Thymus (tissue), 11 donors: ENCODE data around the gene KCP. TPM values are rescaled to one million over a fixed set of nuclear protein-coding genes. Genes with fewer than 3 reads are reported as not detected.

Experiments
- DNase-seq, 9 donors: peaks; one replicate each; pipeline ENCODE4 v3.0.0-alpha.2; 2013; ENCODE audit warnings: low spot score in 9 of 9, low read depth in 6 of 9, missing footprints in 1 of 9
- H3K27ac ChIP-seq, 2 donors: one replicate each; pipeline ENCODE4 v1.5.1; 2013; ENCODE audit warnings: control low read depth in 1 of 2, low read depth in 1 of 2, low read length in 1 of 2, mild to moderate bottlenecking in 1 of 2, moderate library complexity in 1 of 2
- H3K27me3 ChIP-seq, 2 donors: one replicate each; pipeline ENCODE4 v1.5.1; 2013; ENCODE audit warnings: low read length in 1 of 2; ENCODE audit not compliant: control insufficient read depth in 2 of 2, insufficient read depth in 1 of 2
- H3K36me3 ChIP-seq, 2 donors: one replicate each; pipeline ENCODE4 v1.5.1; 2013; ENCODE audit warnings: low read length in 1 of 2, mild to moderate bottlenecking in 1 of 2, moderate library complexity in 1 of 2; ENCODE audit not compliant: control insufficient read depth in 2 of 2, insufficient read depth in 2 of 2
- H3K4me1 ChIP-seq, 2 donors: one replicate each; pipeline ENCODE4 v1.5.1; 2013; ENCODE audit warnings: low read length in 2 of 2; ENCODE audit not compliant: control insufficient read depth in 2 of 2, insufficient read depth in 2 of 2
- H3K4me3 ChIP-seq, 2 donors: one replicate each; pipeline ENCODE4 v1.5.1; 2013; ENCODE audit warnings: low read length in 2 of 2, control low read depth in 1 of 2, mild to moderate bottlenecking in 1 of 2
- H3K9me3 ChIP-seq, 2 donors: one replicate each; pipeline ENCODE4 v1.5.1; 2013; ENCODE audit warnings: low read length in 1 of 2, mild to moderate bottlenecking in 1 of 2; ENCODE audit not compliant: control insufficient read depth in 2 of 2, insufficient read depth in 1 of 2
- WGBS: extraction: QIAGEN DNeasy Blood & Tissue Kit; methylation state at CpG from one replicate; pipeline ENCODE4 v1.1.7; 2013; 5-methylcytosine and 5-hydroxymethylcytosine counted together
- polyA plus RNA-seq: library from polyadenylated mRNA; stranded (reverse); fragments of 200-250 nt; gene quantifications from one replicate; pipeline ENCODE4 v1.2.3, GENCODE V29; 2013
- total RNA-seq: library from RNA; stranded (reverse); fragments of 120-200 nt; gene quantifications from one replicate; pipeline ENCODE4 v1.2.4, GENCODE V29; 2013
- donor health status: healthy.

Gene KCP
- total and polyA plus RNA-seq, 2 donors: 0.09 to 0.34 TPM

DNA sequence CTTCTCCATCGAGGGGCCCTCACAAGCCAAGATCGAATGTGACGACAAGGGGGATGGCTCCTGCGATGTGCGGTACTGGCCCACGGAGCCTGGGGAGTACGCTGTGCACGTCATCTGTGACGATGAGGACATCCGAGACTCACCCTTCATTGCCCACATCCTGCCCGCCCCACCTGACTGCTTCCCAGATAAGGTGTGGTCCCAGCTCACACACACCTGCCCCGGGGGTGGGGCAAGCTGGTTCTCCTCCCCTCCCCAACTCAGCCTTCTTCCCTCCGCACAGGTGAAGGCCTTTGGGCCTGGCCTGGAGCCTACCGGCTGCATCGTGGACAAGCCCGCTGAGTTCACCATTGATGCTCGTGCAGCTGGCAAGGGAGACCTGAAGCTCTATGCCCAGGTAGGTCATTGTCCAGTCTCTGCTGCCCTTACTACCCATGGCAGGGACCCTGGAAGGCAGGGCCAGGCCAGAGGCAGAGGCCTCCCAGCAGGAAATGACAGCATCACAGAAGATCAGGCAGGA is 69.3 kb downstream of the KCP start:
- Histone ChIP-seq H3K4me3 (no peak overlapping the region), H3K4me1 (no peaks in the 10 kb centered on the region), H3K27ac (no peak overlapping the region), H3K9me3 (no peaks in the 10 kb centered on the region), H3K36me3 (no peaks in the 10 kb centered on the region), H3K27me3 (no peaks in the 10 kb centered on the region)
- DNase-seq: no peak
- 93% methylated on average over 17 of the region's 17 CpGs for WGBS

DNA sequence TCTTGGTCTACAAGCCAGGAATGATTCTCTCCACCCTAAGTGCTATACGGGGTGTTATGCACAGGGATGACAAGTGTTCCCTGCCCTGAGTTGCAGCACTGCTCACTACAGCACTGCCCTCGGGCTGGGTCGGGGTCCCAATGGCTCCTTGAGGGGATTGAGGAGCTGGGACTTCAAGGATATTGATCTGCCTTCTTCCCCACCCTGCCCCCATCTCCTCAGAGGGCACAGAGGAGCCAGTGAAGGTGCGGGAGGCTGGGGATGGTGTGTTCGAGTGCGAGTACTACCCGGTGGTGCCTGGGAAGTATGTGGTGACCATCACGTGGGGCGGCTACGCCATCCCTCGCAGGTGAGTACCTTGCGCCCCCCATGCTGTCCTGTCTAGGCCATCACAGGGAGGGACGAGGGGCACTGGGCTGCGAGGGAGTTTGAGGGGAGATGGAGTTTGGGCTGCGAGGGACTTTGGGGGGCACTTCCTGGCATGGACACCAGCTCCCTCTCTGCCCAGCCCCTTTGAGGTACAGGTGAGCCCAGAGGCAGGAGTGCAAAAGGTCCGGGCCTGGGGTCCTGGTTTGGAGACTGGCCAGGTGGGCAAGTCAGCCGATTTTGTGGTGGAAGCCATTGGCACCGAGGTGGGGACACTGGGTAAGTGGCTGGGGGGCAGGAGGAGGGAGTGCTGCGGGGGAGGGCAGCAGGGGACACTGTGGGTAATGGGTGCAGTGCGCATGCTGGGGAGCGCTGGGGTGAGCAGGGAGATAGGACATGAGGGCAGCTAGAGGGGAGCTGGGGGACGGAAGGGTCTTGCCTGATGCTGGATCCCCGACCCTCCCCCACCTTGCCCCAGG is 70.0 kb downstream of the KCP start:
- Histone ChIP-seq H3K4me3 (no peak overlapping the region), H3K36me3 (no peaks in the 10 kb centered on the region), H3K27ac (no peak overlapping the region), H3K4me1 (no peaks in the 10 kb centered on the region), H3K27me3 (peaks cover 0 to under 1% of the 10 kb centered on the region in 2 donors), H3K9me3 (no peaks in the 10 kb centered on the region)
- no peak for DNase-seq
- WGBS: 96% methylated on average over 23 of the region's 23 CpGs

DNA sequence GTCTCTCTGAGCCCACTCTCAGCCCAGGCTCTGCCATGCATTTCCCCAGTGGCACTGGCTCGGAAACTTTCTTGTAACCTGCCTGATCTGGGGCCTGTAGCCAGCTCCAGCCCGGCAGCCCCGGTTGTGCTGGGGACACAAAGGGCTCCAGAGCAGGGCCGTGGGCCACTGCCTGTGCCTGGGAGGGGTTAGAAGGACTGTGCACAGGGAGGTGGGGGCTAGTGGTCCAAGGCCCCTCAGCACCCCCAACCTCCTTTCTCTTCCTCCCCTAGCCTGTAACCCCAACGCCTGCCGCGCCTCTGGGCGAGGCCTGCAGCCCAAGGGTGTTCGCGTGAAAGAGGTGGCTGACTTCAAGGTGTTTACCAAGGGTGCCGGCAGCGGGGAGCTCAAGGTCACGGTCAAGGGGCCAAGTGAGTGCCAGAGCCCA is 70.7 kb downstream of the KCP start:
- Histone ChIP-seq H3K27ac (no peak overlapping the region), H3K4me3 (no peak overlapping the region), H3K4me1 (no peaks in the 10 kb centered on the region), H3K36me3 (no peaks in the 10 kb centered on the region), H3K27me3 (peaks cover 0 to 8% of the 10 kb centered on the region in 2 donors), H3K9me3 (no peaks in the 10 kb centered on the region)
- WGBS: 97% methylated on average over 13 of the region's 13 CpGs
- DNase-seq: no peak

DNA sequence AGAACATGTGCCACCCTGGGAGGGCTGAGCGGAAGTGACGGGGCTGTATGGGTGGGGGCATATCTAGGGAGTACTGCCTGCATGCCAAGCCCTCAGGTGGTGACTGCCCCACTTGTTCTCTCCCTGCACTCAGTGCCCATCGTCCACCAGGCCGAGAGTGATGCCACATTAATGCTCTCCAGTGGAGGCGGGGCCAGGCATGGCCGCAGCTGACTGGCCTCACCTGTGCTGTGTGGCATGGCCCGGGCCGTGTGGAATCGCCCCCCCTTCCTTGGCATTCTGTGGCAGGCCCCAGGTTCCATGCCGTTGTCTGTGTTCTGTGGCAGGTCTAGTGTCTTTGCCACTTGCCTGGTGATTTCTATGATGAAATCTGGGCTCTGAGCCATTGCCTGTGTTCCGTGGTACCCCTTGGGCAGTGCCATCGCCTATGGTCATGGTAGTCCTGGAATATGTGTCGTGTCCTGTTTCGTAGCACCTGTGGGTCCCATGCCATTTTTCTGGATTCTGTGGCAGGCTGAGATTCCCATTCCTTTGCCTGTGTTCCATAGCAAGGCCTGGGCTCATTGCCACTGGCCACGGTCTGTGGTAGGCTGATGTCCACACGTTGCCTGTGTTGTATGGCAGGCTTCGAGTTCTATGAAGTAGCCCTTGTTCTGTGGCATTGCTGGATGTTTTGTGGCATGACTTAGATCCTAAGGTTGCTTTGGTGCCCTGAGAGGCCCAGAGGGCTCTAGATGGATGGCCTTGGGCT is 71.4 kb downstream of the KCP start:
- 96% methylated on average over 17 of the region's 17 CpGs for WGBS
- Histone ChIP-seq H3K27ac (no peak overlapping the region), H3K36me3 (no peaks in the 10 kb centered on the region), H3K4me1 (no peaks in the 10 kb centered on the region), H3K4me3 (no peak overlapping the region), H3K9me3 (no peaks in the 10 kb centered on the region), H3K27me3 (peaks cover 0 to 10% of the 10 kb centered on the region in 2 donors)
- no peak for DNase-seq

DNA sequence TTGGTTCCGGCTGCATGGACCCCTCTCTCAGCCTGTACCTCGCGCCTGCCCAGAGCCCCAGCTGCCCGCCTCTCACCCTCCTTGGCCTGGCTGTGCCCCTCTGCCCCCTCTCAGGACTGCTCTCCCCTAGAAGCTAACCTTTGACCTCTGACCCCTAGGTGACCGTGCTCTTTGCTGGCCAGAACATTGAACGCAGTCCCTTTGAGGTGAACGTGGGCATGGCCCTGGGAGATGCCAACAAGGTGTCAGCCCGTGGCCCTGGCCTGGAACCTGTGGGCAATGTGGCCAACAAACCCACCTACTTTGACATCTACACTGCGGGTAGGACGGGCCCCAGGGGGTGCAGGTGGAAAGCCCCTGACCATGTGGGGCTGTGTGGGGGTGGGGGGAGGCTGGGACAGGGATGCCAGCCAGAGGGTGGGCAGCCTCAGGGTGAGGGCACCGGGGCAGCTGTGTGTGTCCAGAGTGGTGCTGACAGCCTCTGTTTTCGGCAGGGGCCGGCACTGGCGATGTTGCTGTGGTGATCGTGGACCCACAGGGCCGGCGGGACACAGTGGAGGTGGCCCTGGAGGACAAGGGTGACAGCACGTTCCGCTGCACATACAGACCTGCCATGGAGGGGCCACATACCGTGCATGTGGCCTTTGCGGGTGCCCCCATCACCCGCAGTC is 72.3 kb downstream of the KCP start:
- Histone ChIP-seq H3K27me3 (peaks cover 6 to 20% of the 10 kb centered on the region in 2 donors), H3K36me3 (no peaks in the 10 kb centered on the region), H3K4me1 (no peaks in the 10 kb centered on the region), H3K9me3 (no peaks in the 10 kb centered on the region), H3K4me3 (no peak overlapping the region), H3K27ac (no peak overlapping the region)
- WGBS: 96% methylated on average over 22 of the region's 22 CpGs
- DNase-seq: no peak

DNA sequence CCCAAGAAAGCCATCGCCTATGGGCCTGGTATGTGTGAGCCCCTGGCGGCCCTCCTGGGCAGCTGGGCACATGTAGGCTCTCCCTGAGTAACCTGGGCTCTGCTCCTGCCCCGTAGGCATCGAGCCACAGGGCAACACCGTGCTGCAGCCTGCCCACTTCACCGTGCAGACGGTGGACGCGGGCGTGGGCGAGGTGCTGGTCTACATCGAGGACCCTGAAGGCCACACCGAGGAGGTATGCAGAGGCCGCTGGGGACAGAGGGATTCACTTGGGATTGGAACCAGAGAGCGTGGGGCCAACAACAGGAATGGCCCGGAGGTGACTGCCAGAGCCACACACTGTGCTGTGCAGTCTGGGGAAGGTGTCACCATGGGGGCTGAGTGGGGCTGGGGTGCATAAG is 73.0 kb downstream of the KCP start:
- Histone ChIP-seq H3K4me1 (peaks cover 0 to 5% of the 10 kb centered on the region in 2 donors), H3K4me3 (no peak overlapping the region), H3K27me3 (peaks cover 13 to 27% of the 10 kb centered on the region in 2 donors), H3K36me3 (no peaks in the 10 kb centered on the region), H3K27ac (no peak overlapping the region), H3K9me3 (no peaks in the 10 kb centered on the region)
- DNase-seq: no peak
- 98% methylated on average over 16 of the region's 16 CpGs for WGBS

DNA sequence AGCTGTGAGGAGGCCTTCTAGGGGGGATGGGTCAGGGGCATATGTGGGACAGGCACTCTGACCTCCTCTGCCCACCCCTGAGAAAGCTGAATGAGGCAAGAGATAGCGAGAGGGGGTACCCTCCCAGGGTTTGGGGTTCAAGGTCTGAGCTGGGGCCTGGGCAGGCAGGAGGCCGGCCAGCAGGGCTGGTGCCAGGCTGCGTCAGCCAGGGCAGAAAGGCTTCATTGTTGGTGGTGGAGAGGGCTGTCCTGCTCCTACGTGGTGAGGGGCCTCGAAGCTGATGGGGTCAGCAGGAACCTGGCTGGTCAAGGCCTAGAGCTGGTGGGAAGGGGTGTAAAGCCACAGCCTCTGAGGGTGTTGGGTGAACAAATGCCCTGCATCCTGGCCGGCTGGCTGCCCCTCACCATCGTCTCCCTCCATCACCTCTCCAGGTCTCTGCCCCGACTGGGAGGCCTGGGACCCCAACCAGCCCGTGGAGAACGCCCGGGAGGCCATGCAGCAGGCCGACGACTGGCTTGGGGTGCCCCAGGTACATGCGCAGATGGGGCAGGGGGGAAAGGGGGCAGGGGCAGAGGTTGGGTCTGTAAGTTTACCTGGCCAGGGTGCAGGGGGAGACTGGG is 73.7 kb downstream of the KCP start:
- WGBS: 94% methylated on average over 14 of the region's 14 CpGs

DNA sequence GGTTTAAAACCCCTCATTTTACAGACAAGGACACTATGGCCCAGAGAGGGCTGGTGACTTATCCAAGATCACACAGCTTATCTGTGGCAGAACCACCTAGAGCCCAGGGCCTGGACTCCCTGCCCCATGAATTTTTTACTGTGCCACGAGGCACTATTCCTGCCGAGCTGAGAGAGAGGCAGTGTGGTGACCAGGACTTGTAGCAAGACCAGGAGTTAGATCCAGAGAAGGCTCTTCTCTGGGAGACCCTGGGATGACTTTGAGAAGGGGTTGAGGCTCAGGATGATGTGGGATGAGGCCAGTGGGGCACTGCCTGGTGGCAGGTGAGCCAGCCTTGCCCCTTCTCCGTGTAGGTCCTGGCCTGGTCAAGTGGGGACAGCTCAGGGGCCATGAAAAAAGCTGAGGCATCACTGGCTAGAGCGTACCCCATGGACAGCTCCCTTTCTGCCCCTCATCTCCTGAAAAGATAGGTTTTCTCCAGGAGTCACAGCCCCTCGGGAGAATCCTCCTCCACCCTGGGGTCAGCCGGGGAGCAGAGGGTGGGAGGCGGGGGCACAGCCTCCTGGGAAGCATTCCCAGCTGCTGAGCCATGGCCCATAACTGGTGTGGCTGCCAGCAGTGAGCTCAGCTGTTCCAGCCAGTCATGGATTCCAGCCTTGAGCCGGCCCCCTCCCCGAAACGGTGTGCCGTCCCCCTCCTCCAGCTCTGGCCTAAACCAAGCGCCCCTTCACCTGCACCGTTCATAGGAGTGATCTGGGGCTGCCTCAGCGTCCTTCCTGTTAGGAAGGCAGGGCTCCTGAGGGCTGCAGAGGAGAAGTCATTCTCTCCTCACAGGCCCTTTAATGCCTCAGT is 74.5 kb downstream of the KCP start:
- no peak for DNase-seq
- Histone ChIP-seq H3K4me1 (peaks cover 2 to 20% of the 10 kb centered on the region in 2 donors), H3K36me3 (no peaks in the 10 kb centered on the region), H3K27ac (no peak overlapping the region), H3K4me3 (no peak overlapping the region), H3K27me3 (peaks cover 23 to 42% of the 10 kb centered on the region in 2 donors), H3K9me3 (peaks cover 0 to 5% of the 10 kb centered on the region in 2 donors)
- WGBS: 95% methylated on average over 14 of the region's 14 CpGs

More for the DNA sequence above, 73.7 kb downstream of the KCP start:
- DNase-seq: no peak
- H3K4me1 ChIP-seq: peaks cover 0 to 12% of the 10 kb centered on the region in 2 donors
- H3K27me3 ChIP-seq: peaks cover 16 to 34% of the 10 kb centered on the region in 2 donors
- no peak overlapping the region for H3K27ac ChIP-seq
- H3K36me3 ChIP-seq: no peaks in the 10 kb centered on the region
- no peak overlapping the region for H3K4me3 ChIP-seq
- no peaks in the 10 kb centered on the region for H3K9me3 ChIP-seq
